Measurements from ENCODE around the gene ESF1. TPM values are rescaled to one million over a fixed set of nuclear protein-coding genes. Genes with fewer than 3 reads are reported as not detected.

The ESF1 gene
- total and polyA plus RNA-seq, 11 donors = 8.9 to 19.0 (median 14.0) TPM

DNA sequence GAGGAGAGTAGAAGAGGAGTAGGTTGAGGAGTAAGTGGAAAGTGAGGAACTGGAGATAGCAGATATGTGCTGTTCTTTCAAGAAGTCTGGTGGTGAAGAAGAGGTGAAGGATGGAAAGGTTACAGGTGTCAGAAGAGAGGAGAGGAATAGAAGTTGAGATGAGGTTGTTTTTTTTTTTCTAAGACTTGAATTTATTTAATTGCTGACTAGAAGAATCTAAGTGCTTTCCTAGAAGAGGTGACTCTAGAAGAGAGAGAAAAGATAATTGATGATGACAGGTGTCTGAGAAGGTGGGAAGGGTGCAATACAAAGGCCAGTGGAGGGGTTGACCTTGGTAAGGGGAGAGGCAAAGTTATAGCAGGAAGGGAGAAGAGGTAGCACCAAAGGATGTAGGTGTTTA lies 25.7 kb upstream of the ESF1 start:
- no peak overlapping the region for H3K27ac ChIP-seq
- TF ChIP-seq POLR2A (IDR thresholded peaks at IDR 0.05) = no peak
- TF ChIP-seq, protein P1, sequence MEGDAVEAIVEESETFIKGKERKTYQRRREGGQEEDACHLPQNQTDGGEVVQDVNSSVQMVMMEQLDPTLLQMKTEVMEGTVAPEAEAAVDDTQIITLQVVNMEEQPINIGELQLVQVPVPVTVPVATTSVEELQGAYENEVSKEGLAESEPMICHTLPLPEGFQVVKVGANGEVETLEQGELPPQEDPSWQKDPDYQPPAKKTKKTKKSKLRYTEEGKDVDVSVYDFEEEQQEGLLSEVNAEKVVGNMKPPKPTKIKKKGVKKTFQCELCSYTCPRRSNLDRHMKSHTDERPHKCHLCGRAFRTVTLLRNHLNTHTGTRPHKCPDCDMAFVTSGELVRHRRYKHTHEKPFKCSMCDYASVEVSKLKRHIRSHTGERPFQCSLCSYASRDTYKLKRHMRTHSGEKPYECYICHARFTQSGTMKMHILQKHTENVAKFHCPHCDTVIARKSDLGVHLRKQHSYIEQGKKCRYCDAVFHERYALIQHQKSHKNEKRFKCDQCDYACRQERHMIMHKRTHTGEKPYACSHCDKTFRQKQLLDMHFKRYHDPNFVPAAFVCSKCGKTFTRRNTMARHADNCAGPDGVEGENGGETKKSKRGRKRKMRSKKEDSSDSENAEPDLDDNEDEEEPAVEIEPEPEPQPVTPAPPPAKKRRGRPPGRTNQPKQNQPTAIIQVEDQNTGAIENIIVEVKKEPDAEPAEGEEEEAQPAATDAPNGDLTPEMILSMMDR (IDR thresholded peaks at IDR 0.05) = no peak
- H3K4me3 ChIP-seq = no peak overlapping the region
- DNase-seq = no peak
- ATAC-seq = no peak
- intact Hi-C loops (cut with DNase I) = no loop called here
- H3K27me3 ChIP-seq = no peaks in the 10 kb centered on the region
- peaks cover 0 to 100% (median 98%) of the 10 kb centered on the region in 9 donors for H3K36me3 ChIP-seq
- peaks cover 0 to 12% (median 0%) of the 10 kb centered on the region in 12 donors for H3K4me1 ChIP-seq
- no peaks in the 10 kb centered on the region for H3K9me3 ChIP-seq

DNA sequence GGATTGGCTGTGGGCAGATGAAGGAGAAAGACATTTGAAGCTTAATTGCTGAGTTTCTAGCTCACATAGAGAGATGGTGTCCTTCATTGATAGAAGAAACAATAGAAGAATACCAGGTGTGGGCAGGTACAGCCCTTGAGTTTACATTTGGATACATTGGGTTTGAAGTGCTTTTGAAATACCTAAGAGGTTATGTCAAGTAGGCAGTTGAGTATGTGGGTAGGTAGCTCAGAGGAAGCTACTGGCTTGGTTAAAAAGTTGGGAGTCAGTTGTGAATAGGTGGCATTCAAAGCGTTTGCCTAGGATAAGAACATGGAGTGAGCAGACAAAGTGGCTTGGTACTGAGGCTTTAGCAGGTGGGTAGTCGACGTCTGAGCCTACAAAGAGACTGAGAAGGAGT lies 25.1 kb upstream of the ESF1 start:
- intact Hi-C loops (cut with DNase I) = no loop called here
- ATAC-seq (no peak), DNase-seq (no peak)
- Histone ChIP-seq H3K27ac (peak overlapping the region in 3 of 12 donors; percentile 23 to 33 (median 24)), H3K4me1 (peaks cover 0 to 12% (median 0%) of the 10 kb centered on the region in 12 donors), H3K4me3 (no peak overlapping the region), H3K9me3 (no peaks in the 10 kb centered on the region), H3K36me3 (peaks cover 0 to 100% (median 98%) of the 10 kb centered on the region in 9 donors), H3K27me3 (no peaks in the 10 kb centered on the region)
- TF ChIP-seq POLR2A (IDR thresholded peaks at IDR 0.05) = no peak
- TF ChIP-seq, protein P1 (IDR thresholded peaks at IDR 0.05) = no peak
- 90 to 96% (median 94%) methylated on average over 3 of the region's 3 CpGs for WGBS, 4 donors

DNA sequence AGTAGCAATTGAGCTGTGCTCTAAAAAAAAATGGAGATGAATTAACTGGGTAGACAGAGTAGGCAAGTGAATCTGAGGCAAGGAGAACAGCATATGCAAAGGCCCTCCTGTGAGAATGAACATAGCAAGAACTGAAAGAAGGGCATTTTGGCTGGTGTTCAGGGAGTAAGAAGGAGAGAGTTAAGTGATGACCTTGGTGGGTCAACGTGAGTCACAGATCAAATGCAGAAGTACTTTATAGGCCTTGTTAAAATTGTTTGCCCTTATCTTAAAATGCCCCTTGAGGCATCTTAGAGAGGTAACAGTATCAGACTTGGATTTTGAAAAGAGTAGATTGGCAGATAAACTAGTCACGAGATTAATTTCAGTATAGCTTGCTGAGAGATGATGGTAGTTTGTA lies 24.7 kb upstream of the ESF1 start:
- no peaks in the 10 kb centered on the region for H3K27me3 ChIP-seq
- peaks cover 0 to 100% (median 98%) of the 10 kb centered on the region in 9 donors for H3K36me3 ChIP-seq
- WGBS, 4 donors = 52 to 68% (median 57%) methylated on average over 2 of the region's 2 CpGs
- H3K4me1 ChIP-seq = peaks cover 0 to 12% (median 0%) of the 10 kb centered on the region in 12 donors
- ATAC-seq (peak in 2 of 4 donors; percentile 40 to 44), DNase-seq (no peak)
- H3K4me3 ChIP-seq = no peak overlapping the region
- H3K27ac ChIP-seq = peak overlapping the region in 3 of 12 donors; percentile 23 to 33 (median 24)
- intact Hi-C loops (cut with DNase I) = no loop called here
- TF ChIP-seq POLR2A (IDR thresholded peaks at IDR 0.05) = no peak
- TF ChIP-seq, protein P1 (IDR thresholded peaks at IDR 0.05) = no peak
- no peaks in the 10 kb centered on the region for H3K9me3 ChIP-seq

DNA sequence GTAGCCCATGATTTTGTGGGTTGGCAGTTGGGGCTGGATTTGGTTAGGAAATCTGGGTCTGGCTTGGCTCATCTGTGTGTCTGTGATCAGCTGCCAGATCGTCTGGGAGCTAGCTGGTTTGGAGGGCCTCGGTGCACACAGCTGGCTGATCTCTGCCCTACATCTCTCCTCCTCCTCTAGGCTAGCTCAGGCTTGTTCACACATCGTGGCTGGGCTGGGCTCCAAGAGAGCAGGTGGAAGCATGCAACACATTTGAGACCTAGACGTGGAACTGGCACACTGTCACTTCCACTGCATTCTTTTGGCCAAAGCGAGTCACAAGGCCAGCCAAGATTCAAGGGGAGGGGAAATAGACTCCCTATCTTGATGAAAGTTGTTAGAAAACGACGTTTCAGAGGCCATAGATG lies 16.0 kb upstream of the ESF1 start:
- Histone ChIP-seq H3K4me1 (peaks cover 0 to 24% (median 13%) of the 10 kb centered on the region in 12 donors), H3K36me3 (peaks cover 0 to 99% (median 84%) of the 10 kb centered on the region in 9 donors), H3K27me3 (no peaks in the 10 kb centered on the region), H3K4me3 (peak overlapping the region in 1 of 12 donors; percentile 4), H3K27ac (peak overlapping the region in 10 of 12 donors; percentile 9 to 63 (median 44)), H3K9me3 (no peaks in the 10 kb centered on the region)
- intact Hi-C loops (cut with DNase I) = no loop called here
- 4 to 14% (median 9%) methylated on average over 7 of the region's 7 CpGs for WGBS, 4 donors
- ATAC-seq = peak; percentile 97 to 100 (median 100)
- DNase-seq = peak; percentile 87 to 98 (median 94)
- TF ChIP-seq POLR2A (IDR thresholded peaks at IDR 0.05) = no peak
- TF ChIP-seq, protein P1 (IDR thresholded peaks at IDR 0.05) = no peak
